RWPE1 (cell line): ENCODE measurements around the gene MRPS27.

Experiments
- CTCF ChIA-PET: fragments of 350-600 bp; sonication (Branson Sonifier 250); formaldehyde crosslinking; extraction: SDS; loops from one replicate; lab custom pipeline; 2021; lab: Yijun Ruan, JAX
- POLR2A ChIA-PET: fragments of 400-600 bp; formaldehyde crosslinking; extraction: SDS; loops from one replicate; lab custom pipeline; 2020; ENCODE audit warnings: antibody characterized with exemption; ENCODE audit not compliant: low non-redundant PET; lab: Yijun Ruan, JAX
- DNase-seq: peaks from one replicate; pipeline ENCODE4 v3.0.0; 2012; ENCODE audit warnings: low spot score
- H3K27ac ChIP-seq: fragments of 450-650 bp; 2 replicates; pipeline ENCODE4 v1.5.1; 2017
- TF ChIP-seq, protein P1 (sequence below): fragments of 450-650 bp; conservative IDR thresholded peaks from 2 replicates; pipeline ENCODE4 v1.5.1; 2017; ENCODE audit warnings: low read depth, mild to moderate bottlenecking

The MRPS27 gene

DNA sequence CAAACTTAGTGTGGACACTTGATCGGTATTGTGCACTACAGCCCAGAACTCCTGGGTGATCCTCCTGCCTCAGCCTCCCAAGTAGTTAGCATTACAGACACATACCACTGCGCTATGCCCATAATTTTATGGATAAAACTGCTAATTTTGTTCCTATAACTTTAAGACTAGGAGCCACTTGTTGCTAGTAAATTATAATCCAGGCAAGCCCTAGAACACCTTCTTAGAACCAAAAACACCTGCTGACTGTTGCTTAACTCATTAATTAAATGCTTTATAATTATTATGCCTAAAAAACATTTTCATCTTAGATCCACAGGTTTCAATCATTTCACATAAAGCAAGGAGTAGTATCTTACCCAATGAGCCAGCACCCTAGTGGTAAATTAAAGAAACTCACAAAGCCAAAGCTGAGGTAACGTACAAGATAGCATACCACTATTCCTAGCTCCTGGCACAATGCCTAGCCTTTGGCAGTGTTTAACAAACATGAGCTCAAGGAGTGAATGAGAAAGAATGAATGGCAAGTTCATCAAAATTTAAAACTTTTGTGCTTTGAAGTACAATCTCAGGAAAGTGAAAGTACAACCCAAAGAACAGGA lies 5.4 kb downstream of the MRPS27 start:
- CTCF ChIA-PET = interaction anchor here (0.5 to 0.7 kb wide), 5 partner anchors 17 to 1122 kb away, joined by 3 to 5 read pairs (median 3); no protein-coding TSS in a partner anchor
- POLR2A ChIA-PET = no interaction called here
- peak; percentile 43 for DNase-seq
- TF ChIP-seq, protein P1, sequence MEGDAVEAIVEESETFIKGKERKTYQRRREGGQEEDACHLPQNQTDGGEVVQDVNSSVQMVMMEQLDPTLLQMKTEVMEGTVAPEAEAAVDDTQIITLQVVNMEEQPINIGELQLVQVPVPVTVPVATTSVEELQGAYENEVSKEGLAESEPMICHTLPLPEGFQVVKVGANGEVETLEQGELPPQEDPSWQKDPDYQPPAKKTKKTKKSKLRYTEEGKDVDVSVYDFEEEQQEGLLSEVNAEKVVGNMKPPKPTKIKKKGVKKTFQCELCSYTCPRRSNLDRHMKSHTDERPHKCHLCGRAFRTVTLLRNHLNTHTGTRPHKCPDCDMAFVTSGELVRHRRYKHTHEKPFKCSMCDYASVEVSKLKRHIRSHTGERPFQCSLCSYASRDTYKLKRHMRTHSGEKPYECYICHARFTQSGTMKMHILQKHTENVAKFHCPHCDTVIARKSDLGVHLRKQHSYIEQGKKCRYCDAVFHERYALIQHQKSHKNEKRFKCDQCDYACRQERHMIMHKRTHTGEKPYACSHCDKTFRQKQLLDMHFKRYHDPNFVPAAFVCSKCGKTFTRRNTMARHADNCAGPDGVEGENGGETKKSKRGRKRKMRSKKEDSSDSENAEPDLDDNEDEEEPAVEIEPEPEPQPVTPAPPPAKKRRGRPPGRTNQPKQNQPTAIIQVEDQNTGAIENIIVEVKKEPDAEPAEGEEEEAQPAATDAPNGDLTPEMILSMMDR = 0 out of 2 replicates have a peak, but pooled peaks have one; percentile 8
- H3K27ac ChIP-seq = no peak overlapping the region

- DNase-seq = no peak
- TF ChIP-seq, protein P1 = no peak
- CTCF ChIA-PET = no interaction called here
- no peak overlapping the region for H3K27ac ChIP-seq
- POLR2A ChIA-PET = no interaction called here
These were observed 6.9 kb downstream of the MRPS27 start for GRCh38 chr5:72313141-72313540.

DNA sequence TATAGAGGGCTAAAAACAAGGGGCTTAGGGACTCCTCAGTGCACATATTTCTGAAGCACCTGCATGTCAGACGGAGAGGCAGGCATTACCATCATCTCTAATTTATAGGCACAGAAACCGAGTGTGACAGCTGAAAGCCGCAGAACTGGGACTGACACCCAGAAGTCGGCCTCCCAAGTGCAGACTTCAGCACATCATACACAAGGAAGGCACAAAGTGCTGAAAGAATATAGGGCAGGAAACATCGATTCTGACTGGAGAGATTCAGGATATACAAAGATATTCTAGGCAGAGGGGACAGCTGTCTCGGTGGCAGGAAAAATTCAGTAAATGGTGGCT lies 11.2 kb downstream of the MRPS27 start:
- POLR2A ChIA-PET = interaction anchor here (0.7 kb wide), 1 partner anchor 17 kb away, joined by 3 read pairs; no protein-coding TSS in a partner anchor
- peak overlapping the region; percentile 94 for H3K27ac ChIP-seq
- CTCF ChIA-PET = interaction anchor here (0.5 to 1.5 kb wide), 16 partner anchors 9 to 384 kb away, joined by 3 to 7 read pairs (median 3); partner anchors contain the start of genes MRPS27 and PTCD2
- DNase-seq = no peak
- TF ChIP-seq, protein P1 = no peak

DNA sequence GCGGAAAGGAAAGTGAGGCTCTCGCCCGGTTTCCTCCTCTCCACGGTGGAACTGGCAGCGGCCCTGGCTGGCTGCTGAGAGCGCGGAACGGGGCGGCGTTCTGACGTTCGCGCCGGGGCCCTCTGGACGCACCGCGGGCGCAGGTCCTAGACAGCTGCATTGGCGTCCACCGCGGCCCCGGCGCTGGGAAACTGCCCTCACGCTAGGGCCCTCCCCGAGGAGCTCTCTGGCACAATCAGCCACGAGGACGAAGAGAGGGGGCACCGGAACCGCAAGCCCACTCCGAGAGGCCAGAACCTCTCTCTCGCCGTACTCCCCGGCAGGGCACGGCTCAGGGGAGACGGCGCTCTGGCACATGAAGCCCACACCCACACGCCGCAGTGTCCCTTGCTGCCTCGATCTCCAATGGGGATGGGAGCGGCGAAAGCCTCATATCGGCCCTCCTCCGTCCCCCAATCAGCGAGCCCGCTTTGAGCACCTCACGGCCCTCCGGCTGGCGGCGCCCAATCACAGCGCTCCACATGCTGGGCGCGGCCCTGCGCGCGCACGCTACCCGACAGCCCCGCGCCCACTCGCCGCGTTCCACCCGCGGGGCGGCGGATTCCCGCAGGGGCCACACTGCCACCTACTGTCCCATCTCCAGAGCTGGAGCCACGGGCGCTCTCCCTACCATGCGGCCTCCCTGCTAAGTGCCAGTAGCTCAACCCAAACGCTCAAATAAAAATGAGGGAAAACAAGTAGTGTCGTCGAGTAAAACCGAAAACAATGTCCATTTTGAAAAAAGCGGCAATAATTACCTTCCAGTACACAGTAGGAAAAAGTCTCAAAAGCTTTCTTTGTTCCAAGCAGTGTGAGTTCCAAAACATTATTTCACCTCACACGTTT lies 11.8 kb downstream of the MRPS27 start:
- CTCF ChIA-PET = interaction anchor here (0.5 to 1.5 kb wide), 21 partner anchors 8 to 526 kb away, joined by 3 to 7 read pairs (median 3); partner anchors contain the start of genes MRPS27 and PTCD2
- H3K27ac ChIP-seq = peak overlapping the region; percentile 94
- DNase-seq = peak; percentile 99
- TF ChIP-seq, protein P1 = peak; percentile 99
- POLR2A ChIA-PET = interaction anchor here (0.6 to 0.7 kb wide), 3 partner anchors 11 to 145 kb away, joined by 3 to 5 read pairs (median 3); no protein-coding TSS in a partner anchor

DNA sequence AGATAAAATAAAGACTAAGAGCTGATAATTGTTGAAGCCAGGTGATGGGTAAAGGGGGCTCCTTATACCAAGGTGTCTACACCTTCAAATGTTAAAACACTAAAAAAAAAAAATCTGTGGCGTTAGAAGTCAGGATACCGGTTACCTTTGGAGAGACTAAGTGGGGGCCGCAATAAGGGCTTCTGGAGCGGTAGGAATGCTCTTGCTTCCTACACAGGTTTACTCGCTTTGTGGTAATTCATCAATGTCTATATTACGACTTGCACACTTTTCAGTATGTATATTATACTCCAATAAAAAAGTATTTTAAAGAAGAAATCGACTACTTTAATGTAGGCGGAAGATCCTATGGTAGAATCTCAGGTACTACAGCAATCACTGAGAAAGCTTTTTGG lies 12.5 kb downstream of the MRPS27 start:
- H3K27ac ChIP-seq = peak overlapping the region; percentile 94
- TF ChIP-seq, protein P1 = no peak
- CTCF ChIA-PET = interaction anchor here (0.6 to 1.5 kb wide), 6 partner anchors 7 to 525 kb away, joined by 3 to 6 read pairs (median 3); no protein-coding TSS in a partner anchor
- POLR2A ChIA-PET = interaction anchor here (0.6 to 0.7 kb wide), 2 partner anchors 11 to 144 kb away, joined by 3 to 5 read pairs; no protein-coding TSS in a partner anchor
- DNase-seq = peak; percentile 20
